ENCODE results near the gene BYSL. TPM values are rescaled to one million over a fixed set of nuclear protein-coding genes. Genes with fewer than 3 reads are reported as not detected.
A peak's percentile ranks its signal among the peaks of the same experiment; 100 is the strongest.

Gene BYSL
- total and polyA plus RNA-seq, 7 experiments from 2014 or later = 3.9 to 35.7 (median 6.6) TPM

DNA sequence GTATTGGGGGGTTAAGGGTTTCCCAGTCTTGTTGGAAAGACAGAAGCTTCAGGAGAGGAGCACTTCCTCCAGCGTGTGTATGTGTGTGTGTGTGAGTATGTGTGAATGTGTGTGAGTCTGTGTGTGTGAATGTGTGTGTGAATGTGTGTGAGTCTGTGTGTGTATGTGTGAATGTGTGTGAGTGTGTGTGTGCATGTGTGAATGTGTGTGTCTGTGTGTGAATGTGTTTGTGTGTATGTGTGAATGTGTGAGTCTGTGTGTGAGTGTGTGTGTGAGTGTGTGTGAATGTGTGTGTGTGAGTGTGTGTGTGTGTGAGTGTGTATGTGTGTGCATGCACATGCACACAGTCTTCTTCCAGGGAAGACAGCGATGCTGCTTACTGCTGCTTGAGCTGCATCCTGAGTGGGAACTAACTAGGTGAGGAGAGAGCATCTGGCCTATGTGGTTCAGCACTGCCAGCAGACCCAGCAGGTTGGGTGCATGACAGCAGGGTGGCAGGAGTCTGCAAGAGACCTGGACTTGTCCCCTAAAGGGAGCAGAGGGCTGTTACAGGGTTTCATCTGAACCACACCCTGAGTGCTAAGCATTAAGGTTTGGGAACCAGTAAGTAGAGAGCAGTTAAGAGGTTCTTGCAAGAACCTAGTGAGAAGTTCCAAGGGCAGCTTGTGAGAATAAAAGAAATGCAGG is 43.0 kb downstream of the BYSL start:
- POLR2A ChIA-PET = interaction anchor here (1.2 kb wide), 1 partner anchor 23 kb away, joined by 3 read pairs; no protein-coding TSS in a partner anchor
- peak overlapping the region; percentile 3 to 77 (median 69) for H3K27ac Mint-ChIP-seq
- peaks cover 0 to 51% (median 4%) of the 10 kb centered on the region in 3 experiments for H3K36me3 ChIP-seq (ENCODE audit: control insufficient read depth in 2 of 3, insufficient read depth in 3 of 3, low read length in 3 of 3)
- intact Hi-C loops (cut with micrococcal nuclease) = loop anchor here in 1 of 2 donors (5.0 kb wide), 1 partner anchor 43 kb away; no protein-coding TSS in a partner anchor
- H3K4me1 Mint-ChIP-seq = peaks cover 52 to 94% (median 77%) of the 10 kb centered on the region in 7 donors
- H3K27me3 ChIP-seq (ENCODE audit: control insufficient read depth in 2 of 2, insufficient read depth in 2 of 2, low read length in 2 of 2) = no peaks in the 10 kb centered on the region
- peaks cover 31 to 46% of the 10 kb centered on the region in 2 donors for H3K4me1 ChIP-seq (ENCODE audit: control insufficient read depth in 2 of 2, insufficient read depth in 2 of 2, low read length in 2 of 2)
- H3K36me3 Mint-ChIP-seq = peaks cover 6 to 33% (median 9%) of the 10 kb centered on the region in 5 donors
- no peaks in the 10 kb centered on the region for H3K9me3 ChIP-seq (ENCODE audit: control insufficient read depth in 2 of 3, low read length in 3 of 3)
- no peak for ATAC-seq
- H3K4me3 Mint-ChIP-seq = peak overlapping the region in 7 of 10 donors; percentile 2 to 46 (median 6)
- H3K27ac ChIP-seq (ENCODE audit: low read depth, low read length) = peak overlapping the region; percentile 55
- no peak overlapping the region for H3K4me3 ChIP-seq (ENCODE audit: low read length)
- CTCF ChIA-PET = interaction anchor here (0.9 to 1.5 kb wide), 2 partner anchors 22 to 43 kb away, joined by 3 read pairs; partner anchors contain the start of genes BYSL and MED20
- DNase-seq = peak in 1 of 9 donors; percentile 17
- peaks cover 0 to 8% (median 0%) of the 10 kb centered on the region in 11 donors for H3K9me3 Mint-ChIP-seq
- no peaks in the 10 kb centered on the region for H3K27me3 Mint-ChIP-seq

DNA sequence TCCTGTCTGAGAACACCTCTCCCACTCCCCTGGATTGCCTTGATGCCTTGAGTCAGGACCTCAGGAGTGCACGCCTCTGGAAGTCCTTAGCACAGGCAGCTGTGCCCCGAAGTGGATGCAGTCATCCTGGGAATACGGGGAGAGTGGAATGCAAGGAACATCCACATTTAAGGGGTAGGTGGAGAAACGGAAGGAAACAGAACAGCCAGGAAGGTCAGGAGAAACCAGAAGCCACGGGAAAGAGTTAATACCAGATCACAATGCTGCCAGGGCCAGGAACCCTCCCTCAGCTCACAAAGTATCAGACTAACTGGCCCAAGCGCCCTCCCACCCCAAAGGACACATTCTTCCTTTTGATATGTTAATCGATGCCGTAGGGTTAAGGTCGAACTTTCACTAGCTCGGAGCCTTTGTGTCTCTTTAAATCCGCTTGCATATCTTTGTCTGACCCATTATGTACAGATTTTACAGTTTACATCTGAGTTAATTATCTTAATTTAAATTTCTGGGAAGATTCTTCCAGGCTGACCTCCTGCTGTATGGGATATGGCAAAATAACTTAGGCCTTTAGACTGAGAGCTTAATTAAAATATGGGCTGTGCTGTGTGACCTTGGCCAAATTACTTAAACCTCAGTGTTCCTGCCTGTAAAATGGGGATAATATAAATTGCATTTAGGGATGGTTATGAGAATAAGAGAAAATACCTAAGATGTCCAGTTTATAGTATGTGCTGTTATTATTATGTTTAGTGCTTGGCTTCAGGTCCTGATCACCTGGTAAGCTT is 44.3 kb downstream of the BYSL start:
- Mint-ChIP-seq H3K27me3 (no peaks in the 10 kb centered on the region), H3K4me1 (peaks cover 55 to 96% (median 77%) of the 10 kb centered on the region in 7 donors), H3K27ac (peak overlapping the region in 8 of 9 donors; percentile 65 to 80 (median 70)), H3K36me3 (peaks cover 6 to 34% (median 9%) of the 10 kb centered on the region in 5 donors), H3K9me3 (peaks cover 0 to 8% (median 0%) of the 10 kb centered on the region in 11 donors), H3K4me3 (peak overlapping the region in 5 of 10 donors; percentile 6 to 33 (median 12))
- Histone ChIP-seq H3K9me3 (ENCODE audit: control insufficient read depth in 2 of 3, low read length in 3 of 3) (no peaks in the 10 kb centered on the region), H3K36me3 (ENCODE audit: control insufficient read depth in 2 of 3, insufficient read depth in 3 of 3, low read length in 3 of 3) (peaks cover 0 to 45% (median 4%) of the 10 kb centered on the region in 3 experiments), H3K27me3 (ENCODE audit: control insufficient read depth in 2 of 2, insufficient read depth in 2 of 2, low read length in 2 of 2) (no peaks in the 10 kb centered on the region), H3K4me1 (ENCODE audit: control insufficient read depth in 2 of 2, insufficient read depth in 2 of 2, low read length in 2 of 2) (peaks cover 28 to 49% of the 10 kb centered on the region in 2 donors), H3K27ac (ENCODE audit: low read depth, low read length) (peak overlapping the region; percentile 43), H3K4me3 (ENCODE audit: low read length) (no peak overlapping the region)
- DNase-seq (no peak), ATAC-seq (no peak)
- CTCF ChIA-PET = no interaction called here
- POLR2A ChIA-PET = interaction anchor here (0.6 to 1.6 kb wide), 5 partner anchors 11 to 63 kb away, joined by 3 to 5 read pairs (median 4); no protein-coding TSS in a partner anchor
- intact Hi-C loops (cut with micrococcal nuclease) = no loop called here

DNA sequence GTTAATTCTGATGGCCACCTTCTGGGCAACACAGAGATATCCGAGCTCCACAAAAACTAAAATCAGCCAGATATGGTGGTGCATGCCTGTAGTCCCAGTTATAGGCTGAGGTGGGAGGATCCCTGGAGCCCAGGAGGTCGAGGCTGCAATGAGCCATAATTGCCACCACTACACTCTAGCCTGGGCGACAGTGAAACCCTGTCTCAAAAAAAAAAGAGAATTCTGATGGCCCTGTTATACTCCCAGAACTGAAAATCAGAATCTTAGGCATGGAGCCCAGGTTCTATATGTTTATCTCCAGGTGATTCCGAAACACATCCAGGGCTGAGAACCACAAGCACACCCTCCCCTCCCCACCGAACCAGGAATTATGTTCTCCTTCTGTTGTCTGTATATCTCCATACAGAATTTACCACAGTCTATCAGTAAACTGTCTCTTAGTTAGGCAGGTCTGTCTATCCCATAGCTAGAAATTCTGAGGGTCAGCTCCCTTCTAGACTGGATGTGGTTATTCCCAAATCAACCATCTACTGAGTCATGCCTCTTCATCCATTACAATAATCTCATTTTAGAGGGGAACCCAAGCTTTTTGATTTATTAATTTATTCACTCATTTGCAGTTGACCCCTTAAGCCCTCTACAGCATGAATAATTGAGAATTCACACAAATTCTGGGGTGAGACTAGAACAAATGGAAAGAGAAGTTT is 45.1 kb downstream of the BYSL start:
- no peak overlapping the region for H3K4me3 ChIP-seq (ENCODE audit: low read length)
- no peaks in the 10 kb centered on the region for H3K27me3 ChIP-seq (ENCODE audit: control insufficient read depth in 2 of 2, insufficient read depth in 2 of 2, low read length in 2 of 2)
- DNase-seq = no peak
- Mint-ChIP-seq H3K36me3 (peaks cover 6 to 35% (median 9%) of the 10 kb centered on the region in 5 donors), H3K4me3 (peak overlapping the region in 1 of 10 donors; percentile 33), H3K27ac (peak overlapping the region in 6 of 9 donors; percentile 28 to 80 (median 70)), H3K4me1 (peaks cover 60 to 97% (median 79%) of the 10 kb centered on the region in 7 donors), H3K27me3 (no peaks in the 10 kb centered on the region), H3K9me3 (peaks cover 0 to 8% (median 0%) of the 10 kb centered on the region in 11 donors)
- H3K4me1 ChIP-seq (ENCODE audit: control insufficient read depth in 2 of 2, insufficient read depth in 2 of 2, low read length in 2 of 2) = peaks cover 25 to 51% of the 10 kb centered on the region in 2 donors
- no peaks in the 10 kb centered on the region for H3K9me3 ChIP-seq (ENCODE audit: control insufficient read depth in 2 of 3, low read length in 3 of 3)
- ChIA-PET CTCF (no interaction called here), POLR2A (interaction anchor here (0.6 to 1.6 kb wide), 4 partner anchors 10 to 32 kb away, joined by 3 to 5 read pairs (median 4); no protein-coding TSS in a partner anchor)
- H3K27ac ChIP-seq (ENCODE audit: low read depth, low read length) = peak overlapping the region; percentile 43
- intact Hi-C loops (cut with micrococcal nuclease) = no loop called here
- no peak for ATAC-seq
- peaks cover 0 to 40% (median 4%) of the 10 kb centered on the region in 3 experiments for H3K36me3 ChIP-seq (ENCODE audit: control insufficient read depth in 2 of 3, insufficient read depth in 3 of 3, low read length in 3 of 3)

DNA sequence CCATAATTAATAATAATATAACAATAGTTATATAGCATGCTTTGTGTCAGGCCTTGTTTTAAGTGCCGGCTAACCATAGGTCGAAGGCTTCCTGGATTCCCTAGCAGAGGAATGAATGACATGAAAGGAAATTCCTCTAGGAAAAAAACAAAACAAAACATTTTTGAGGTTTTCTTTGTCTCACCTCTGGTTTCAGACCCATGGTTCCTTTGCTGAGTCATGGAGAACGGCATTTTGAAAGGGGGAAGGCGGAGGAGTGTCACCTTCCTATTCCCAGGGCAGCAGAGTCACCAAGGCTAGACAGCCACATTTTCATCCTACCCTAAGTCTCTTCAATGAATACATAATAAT is 45.6 kb downstream of the BYSL start:
- Histone ChIP-seq H3K4me1 (ENCODE audit: control insufficient read depth in 2 of 2, insufficient read depth in 2 of 2, low read length in 2 of 2) (peaks cover 20 to 50% of the 10 kb centered on the region in 2 donors), H3K27ac (ENCODE audit: low read depth, low read length) (peak overlapping the region; percentile 56), H3K27me3 (ENCODE audit: control insufficient read depth in 2 of 2, insufficient read depth in 2 of 2, low read length in 2 of 2) (no peaks in the 10 kb centered on the region), H3K36me3 (ENCODE audit: control insufficient read depth in 2 of 3, insufficient read depth in 3 of 3, low read length in 3 of 3) (peaks cover 0 to 38% (median 4%) of the 10 kb centered on the region in 3 experiments), H3K4me3 (ENCODE audit: low read length) (no peak overlapping the region), H3K9me3 (ENCODE audit: control insufficient read depth in 2 of 3, low read length in 3 of 3) (no peaks in the 10 kb centered on the region)
- Mint-ChIP-seq H3K27ac (peak overlapping the region in 6 of 9 donors; percentile 26 to 79 (median 60)), H3K9me3 (peaks cover 0 to 3% (median 0%) of the 10 kb centered on the region in 11 donors), H3K4me1 (peaks cover 54 to 97% (median 73%) of the 10 kb centered on the region in 7 donors), H3K27me3 (no peaks in the 10 kb centered on the region), H3K4me3 (peak overlapping the region in 2 of 10 donors; percentile 16 to 37), H3K36me3 (peaks cover 4 to 30% (median 7%) of the 10 kb centered on the region in 5 donors)
- no peak for DNase-seq
- ChIA-PET CTCF (no interaction called here), POLR2A (interaction anchor here (1.6 kb wide), 1 partner anchor 29 kb away, joined by 3 read pairs; no protein-coding TSS in a partner anchor)
- intact Hi-C loops (cut with micrococcal nuclease) = no loop called here
- ATAC-seq = no peak

DNA sequence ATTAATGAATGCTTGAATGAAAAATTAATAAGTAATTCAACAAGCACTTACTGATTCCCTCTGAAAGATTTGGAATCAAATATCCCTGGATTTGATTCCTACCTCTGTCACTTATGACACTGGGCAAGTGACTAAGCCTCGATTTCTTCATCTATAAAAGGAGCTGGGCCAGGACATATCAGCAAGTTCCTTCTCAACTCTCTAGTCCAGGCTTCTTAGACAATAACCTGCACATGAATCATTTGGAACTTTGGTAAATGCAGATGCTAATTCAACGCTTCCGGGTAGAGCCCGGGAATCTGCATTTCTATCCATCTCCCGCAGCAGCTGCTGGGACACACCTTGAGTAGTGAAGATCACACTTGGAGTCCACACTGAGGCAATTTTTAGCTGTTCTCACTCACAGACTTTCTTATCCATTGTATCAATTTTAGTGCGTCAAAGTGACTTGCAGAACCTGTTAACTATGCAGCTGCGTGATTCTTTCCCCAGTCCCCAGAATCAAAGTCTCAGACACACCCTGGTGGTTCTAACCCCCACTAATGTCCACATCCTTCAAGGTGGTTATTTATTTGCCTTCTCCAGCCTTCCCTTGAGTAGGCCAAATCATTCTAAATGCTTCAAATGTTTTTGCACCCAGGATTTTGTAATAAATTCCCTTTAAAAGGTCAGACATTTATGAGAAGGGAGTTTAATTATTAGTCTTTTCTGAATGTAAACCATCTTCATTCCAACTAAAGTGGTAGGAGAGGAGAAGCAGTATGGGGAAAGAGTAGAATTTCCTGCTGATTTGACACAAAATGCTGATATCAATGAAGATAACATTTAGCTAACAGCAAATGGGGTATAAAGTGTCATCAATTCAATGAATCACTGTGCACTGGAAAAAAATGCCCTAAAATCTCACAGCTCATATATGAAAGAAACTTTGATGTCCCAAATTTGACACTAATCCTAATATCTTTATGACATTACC is 46.3 kb downstream of the BYSL start:
- CTCF ChIA-PET = interaction anchor here (0.9 kb wide), 1 partner anchor 181 kb away, joined by 4 read pairs; no protein-coding TSS in a partner anchor
- Histone ChIP-seq H3K9me3 (ENCODE audit: control insufficient read depth in 2 of 3, low read length in 3 of 3) (no peaks in the 10 kb centered on the region), H3K27me3 (ENCODE audit: control insufficient read depth in 2 of 2, insufficient read depth in 2 of 2, low read length in 2 of 2) (no peaks in the 10 kb centered on the region), H3K27ac (ENCODE audit: low read depth, low read length) (peak overlapping the region; percentile 56), H3K4me1 (ENCODE audit: control insufficient read depth in 2 of 2, insufficient read depth in 2 of 2, low read length in 2 of 2) (peaks cover 20 to 50% of the 10 kb centered on the region in 2 donors), H3K36me3 (ENCODE audit: control insufficient read depth in 2 of 3, insufficient read depth in 3 of 3, low read length in 3 of 3) (peaks cover 0 to 38% (median 4%) of the 10 kb centered on the region in 3 experiments), H3K4me3 (ENCODE audit: low read length) (no peak overlapping the region)
- ATAC-seq = peak; percentile 33
- peaks cover 0 to 3% (median 0%) of the 10 kb centered on the region in 11 donors for H3K9me3 Mint-ChIP-seq
- intact Hi-C loops (cut with micrococcal nuclease) = no loop called here
- DNase-seq = peak in 1 of 9 donors; percentile 15
- peak overlapping the region in 8 of 9 donors; percentile 20 to 79 (median 56) for H3K27ac Mint-ChIP-seq
- no peaks in the 10 kb centered on the region for H3K27me3 Mint-ChIP-seq
- H3K4me3 Mint-ChIP-seq = peak overlapping the region in 5 of 10 donors; percentile 4 to 49 (median 27)
- POLR2A ChIA-PET = interaction anchor here (1.3 kb wide), 1 partner anchor 12 kb away, joined by 3 read pairs; no protein-coding TSS in a partner anchor
- peaks cover 57 to 97% (median 78%) of the 10 kb centered on the region in 7 donors for H3K4me1 Mint-ChIP-seq
- peaks cover 4 to 35% (median 7%) of the 10 kb centered on the region in 5 donors for H3K36me3 Mint-ChIP-seq

All from naive thymus-derived CD4-positive, alpha-beta T cell (primary cell).